Kidney (tissue), 14 donors: ENCODE results near the gene MICAL2. TPM values are rescaled to one million over a fixed set of nuclear protein-coding genes. Genes with fewer than 3 reads are reported as not detected.

Experiments used
- DNase-seq, 5 donors: peaks; one replicate each; pipeline ENCODE4 v3.0.0-alpha.2; 2013 to 2020
- FAIRE-seq: peaks from 2 replicates; lab custom pipeline; 2012; peaks lifted over from hg19 to GRCh38; lab: Jason Lieb, UNC
- H3K27ac ChIP-seq, 2 donors: one replicate each; pipeline ENCODE4 v1.7.0; 2013; ENCODE audit warnings: low read depth in 2 of 2, low read length in 2 of 2, inconsistent platforms in 1 of 2
- H3K27me3 ChIP-seq: one replicate; pipeline ENCODE4 v1.7.1; 2013; ENCODE audit warnings: low read length, inconsistent platforms; ENCODE audit not compliant: control insufficient read depth, insufficient read depth
- H3K36me3 ChIP-seq, 3 donors: one replicate each; pipeline versions ENCODE4 v1.7.0 to v1.7.1; 2013; ENCODE audit warnings: low read length in 3 of 3, control low read depth in 1 of 3, inconsistent platforms in 1 of 3; ENCODE audit not compliant: insufficient read depth in 3 of 3, control insufficient read depth in 2 of 3
- H3K4me1 ChIP-seq, 3 donors: one replicate each; pipeline versions ENCODE4 v1.7.0 to v1.7.1; 2013; ENCODE audit warnings: low read length in 3 of 3, inconsistent platforms in 1 of 3, low read depth in 1 of 3; ENCODE audit not compliant: control insufficient read depth in 2 of 3, insufficient read depth in 2 of 3
- H3K4me3 ChIP-seq, 3 donors: one replicate each; pipeline versions ENCODE4 v1.7.0 to v1.8.1; 2013; ENCODE audit warnings: low read length in 3 of 3, control low read depth in 1 of 3, inconsistent platforms in 1 of 3
- H3K9ac ChIP-seq, 3 donors: one replicate each; pipeline versions ENCODE4 v1.7.0 to v1.7.1; 2013; ENCODE audit warnings: low read length in 3 of 3, control low read depth in 1 of 3, inconsistent platforms in 1 of 3
- H3K9me3 ChIP-seq, 3 donors: one replicate each; pipeline versions ENCODE4 v1.7.0 to v1.7.1; 2013; ENCODE audit warnings: low read length in 3 of 3, control low read depth in 1 of 3, inconsistent platforms in 1 of 3; ENCODE audit not compliant: control insufficient read depth in 2 of 3, insufficient read depth in 1 of 3
- CTCF ChIP-seq: IDR thresholded peaks from 3 replicates; pipeline ENCODE4 v1.5.1; 2012; ENCODE audit warnings: mild to moderate bottlenecking, moderate library complexity, borderline replicate concordance; ENCODE audit not compliant: insufficient read depth; ENCODE audit errors: extremely low read depth
- intact Hi-C: fragments of 100-400 bp; cut with DNase I; formaldehyde crosslinking; loops from one replicate; pipeline ENCODE4 v1.11.1; 2022
- polyA plus RNA-seq: library from polyadenylated mRNA; stranded (reverse); fragments of 350-450 nt; fragmentation: Illumina TruSeq; extraction: RNeasy Lipid Tissue Mini Kit (QIAGEN cat#74804); gene quantifications from one replicate; pipeline ENCODE4 v1.2.3, GENCODE V29; 2014; ENCODE audit warnings: low read depth, low replicate concordance; ENCODE audit not compliant: insufficient read depth
- total RNA-seq: library from RNA; stranded (reverse); fragmentation: NEBNext Ultra II Directional; extraction: Animal tissue kit (Norgen Biotek cat#: 25700); gene quantifications from one replicate; pipeline ENCODE4 v1.2.1, GENCODE V29; 2021
- donor health status: control.
- donor health status: control.
- donor health status: control.
- donor health status: control.
- donor health status: control.
- donor health status: DM: yes; HTN: yes; CAD: no.
- donor health status: Normal renal cell carcinoma (clear cell type).

MICAL2 gene
- total and polyA plus RNA-seq, 2 donors from 2014 or later: 7.8 to 64.5 TPM

GRCh38 chr11:12216041-12216451 lies 105.7 kb downstream of the MICAL2 start:
- Histone ChIP-seq H3K4me3 (no peak overlapping the region), H3K9me3 (no peaks in the 10 kb centered on the region), H3K4me1 (no peaks in the 10 kb centered on the region), H3K9ac (no peak overlapping the region), H3K27ac (no peak overlapping the region), H3K27me3 (no peaks in the 10 kb centered on the region), H3K36me3 (peaks cover 0 to 2% (median 0%) of the 10 kb centered on the region in 3 donors)
- FAIRE-seq: no peak
- intact Hi-C loops: no loop called here
- no peak for DNase-seq
- TF ChIP-seq CTCF: no peak

- Histone ChIP-seq H3K27me3 (no peaks in the 10 kb centered on the region), H3K9ac (no peak overlapping the region), H3K36me3 (no peaks in the 10 kb centered on the region), H3K4me1 (no peaks in the 10 kb centered on the region), H3K9me3 (no peaks in the 10 kb centered on the region), H3K27ac (no peak overlapping the region), H3K4me3 (no peak overlapping the region)
- TF ChIP-seq CTCF: no peak
- DNase-seq (no peak), FAIRE-seq (no peak)
- intact Hi-C loops: no loop called here
Measured at GRCh38 chr11:12216671-12217374, 106.4 kb downstream of the MICAL2 start.

GRCh38 chr11:12217879-12218278 lies 107.5 kb downstream of the MICAL2 start:
- FAIRE-seq: no peak
- peaks cover 0 to 3% (median 0%) of the 10 kb centered on the region in 3 donors for H3K4me1 ChIP-seq
- DNase-seq: no peak
- H3K9me3 ChIP-seq: no peaks in the 10 kb centered on the region
- no peak overlapping the region for H3K4me3 ChIP-seq
- H3K36me3 ChIP-seq: no peaks in the 10 kb centered on the region
- no peak overlapping the region for H3K27ac ChIP-seq
- no peak overlapping the region for H3K9ac ChIP-seq
- H3K27me3 ChIP-seq: no peaks in the 10 kb centered on the region
- intact Hi-C loops: no loop called here
- TF ChIP-seq CTCF: no peak

- peaks cover 0 to 3% (median 0%) of the 10 kb centered on the region in 3 donors for H3K4me1 ChIP-seq
Measured at GRCh38 chr11:12218909-12219308, 108.5 kb downstream of the MICAL2 start.

More at GRCh38 chr11:12218909-12219308, 108.5 kb downstream of the MICAL2 start:
- intact Hi-C loops: no loop called here
- TF ChIP-seq CTCF: no peak
- Histone ChIP-seq H3K9ac (no peak overlapping the region), H3K9me3 (no peaks in the 10 kb centered on the region), H3K27me3 (no peaks in the 10 kb centered on the region), H3K4me3 (no peak overlapping the region), H3K27ac (no peak overlapping the region), H3K36me3 (no peaks in the 10 kb centered on the region)
- no peak for DNase-seq
- FAIRE-seq: no peak
